HG02943 (cell line): ENCODE results near the gene BCAS3.

ENCODE experiments used
- ATAC-seq: cut with Tn5 transposase; IDR thresholded peaks from one replicate; pipeline ENCODE4 v1.9.1; 2021; ENCODE audit warnings: mild to moderate bottlenecking, low read depth, moderate library complexity; ENCODE audit not compliant: unreplicated experiment

Gene BCAS3

GRCh38 chr17:61363601-61364462 is 686.2 kb downstream of the BCAS3 start:
- ATAC-seq: no peak

GRCh38 chr17:61364463-61364846 is 686.8 kb downstream of the BCAS3 start:
- ATAC-seq: no peak

- no peak for ATAC-seq
Measured at GRCh38 chr17:61366076-61366714, 688.5 kb downstream of the BCAS3 start.

GRCh38 chr17:61366715-61367413 is 689.2 kb downstream of the BCAS3 start:
- ATAC-seq: no peak

- ATAC-seq: no peak
Measured at GRCh38 chr17:61368049-61368831, 690.6 kb downstream of the BCAS3 start.

DNA sequence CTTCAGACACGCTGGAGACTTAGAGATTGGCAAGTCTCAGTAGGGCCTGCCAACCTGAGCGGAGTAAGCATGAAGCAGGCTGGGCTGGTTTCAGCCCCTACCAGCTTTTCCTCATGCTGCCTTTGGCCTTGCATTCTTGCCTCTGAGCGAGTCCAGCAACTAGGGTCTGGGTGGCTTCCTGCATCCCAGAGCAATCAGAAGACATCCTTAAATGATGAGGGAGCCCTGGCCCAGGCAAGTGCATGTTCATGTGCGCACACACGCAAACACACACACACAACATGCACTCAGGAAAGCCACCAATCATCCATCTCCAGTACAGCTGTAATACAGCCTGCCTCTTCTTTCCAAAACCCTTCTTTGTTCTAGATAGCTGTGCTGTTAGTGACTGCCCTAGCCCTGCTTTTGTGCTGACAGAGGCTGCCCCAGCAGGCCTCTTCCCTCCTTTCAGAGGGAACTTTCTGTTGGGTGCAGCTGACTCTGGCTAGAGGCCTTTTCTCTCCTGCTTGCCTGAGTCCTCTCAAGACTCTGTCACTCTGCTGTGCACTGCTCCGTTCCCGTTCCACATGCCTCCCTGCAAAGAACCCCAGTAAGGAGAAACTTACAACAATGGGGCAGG is 691.3 kb downstream of the BCAS3 start:
- ATAC-seq: no peak

DNA sequence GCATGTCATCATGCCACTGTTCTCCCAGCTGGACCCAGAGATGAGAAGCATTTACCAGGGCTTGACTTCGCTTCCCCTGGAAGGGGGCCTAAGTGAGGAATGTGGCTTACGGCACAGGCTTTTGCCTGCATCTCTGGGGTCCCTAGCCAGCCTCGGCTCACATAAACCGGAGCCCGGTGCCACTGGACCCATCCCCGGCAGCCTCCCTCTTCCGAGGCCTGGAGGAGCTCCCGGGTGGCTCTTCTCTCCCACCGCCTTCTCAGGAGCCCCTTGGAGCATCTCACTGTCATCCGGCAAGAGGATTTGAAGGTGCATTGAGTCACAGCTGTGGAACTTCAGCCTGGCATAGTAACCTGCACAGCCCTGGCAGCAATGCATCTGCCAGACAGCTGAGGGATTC is 692.1 kb downstream of the BCAS3 start:
- ATAC-seq: no peak

GRCh38 chr17:61371179-61371578 is 693.5 kb downstream of the BCAS3 start:
- no peak for ATAC-seq

DNA sequence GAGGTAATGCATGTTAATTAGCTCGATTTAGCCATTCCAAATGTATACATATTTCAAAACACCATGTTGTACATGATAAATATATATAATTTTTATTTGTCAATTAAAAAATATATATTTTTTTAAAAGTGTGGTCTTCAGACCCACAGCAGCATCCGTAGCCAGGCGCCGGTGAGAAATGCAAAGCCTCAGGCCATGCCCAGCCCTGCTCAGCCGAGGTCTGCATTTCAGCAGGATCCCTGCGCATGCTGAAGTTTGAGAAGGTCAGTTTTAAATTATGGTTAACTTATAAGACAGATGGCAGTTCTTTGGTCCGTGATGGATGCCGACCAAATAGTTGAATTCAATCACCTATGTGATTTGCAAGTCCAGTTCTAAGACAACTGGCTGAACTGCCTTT is 694.0 kb downstream of the BCAS3 start:
- no peak for ATAC-seq

DNA sequence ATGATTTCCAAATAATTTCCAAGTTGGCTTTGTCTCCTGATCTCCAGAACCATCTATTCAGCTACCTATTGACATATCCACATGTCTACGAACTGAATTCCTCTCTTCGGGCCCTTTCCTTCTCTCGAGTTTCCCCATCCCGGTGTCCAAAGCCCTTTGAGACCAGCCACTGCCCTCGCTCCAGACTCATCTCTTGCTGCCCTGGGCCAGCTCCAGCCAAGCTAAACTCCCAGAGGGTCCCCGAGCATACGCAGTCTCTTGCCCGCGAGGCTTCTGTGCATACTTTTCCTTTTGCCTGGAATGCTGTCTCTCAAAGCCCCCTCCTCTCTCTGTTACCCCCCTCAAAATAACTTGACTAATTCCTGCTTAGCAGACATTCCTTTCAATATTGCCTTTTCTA is 694.8 kb downstream of the BCAS3 start:
- no peak for ATAC-seq

- ATAC-seq: no peak
Measured at GRCh38 chr17:61376931-61377838, 699.5 kb downstream of the BCAS3 start.

GRCh38 chr17:61378658-61379456 is 701.2 kb downstream of the BCAS3 start:
- no peak for ATAC-seq

GRCh38 chr17:61379457-61380216 is 702.0 kb downstream of the BCAS3 start:
- no peak for ATAC-seq

DNA sequence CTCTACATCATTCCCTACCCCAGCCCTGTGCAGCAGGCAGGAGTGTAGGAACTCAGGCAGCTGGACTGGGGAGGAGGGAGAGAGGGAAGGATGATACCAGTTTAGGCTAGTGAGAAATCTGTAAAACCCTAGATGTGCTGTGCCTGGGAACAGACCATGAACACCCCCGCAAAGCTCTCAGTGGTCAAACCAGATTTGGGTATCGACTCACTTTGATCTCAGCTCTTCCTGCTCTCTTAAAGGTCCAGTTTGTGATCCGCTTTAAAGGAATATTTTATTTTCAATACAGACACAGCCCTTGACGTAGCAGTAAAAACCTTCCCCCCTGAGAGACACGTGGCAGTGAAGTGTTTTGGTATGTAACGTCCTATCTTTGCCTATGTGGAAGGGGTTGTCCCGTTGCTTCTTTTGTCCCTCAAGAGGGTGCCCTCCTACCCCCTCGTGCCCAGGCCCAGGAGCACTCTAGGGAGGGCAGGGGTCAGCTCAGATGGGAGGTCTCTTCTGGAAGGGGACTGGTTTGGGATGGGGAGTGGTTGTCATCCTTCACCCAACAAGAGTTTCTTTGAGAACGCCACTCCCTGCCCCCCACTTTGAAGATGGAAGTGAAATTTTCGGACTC is 702.7 kb downstream of the BCAS3 start:
- no peak for ATAC-seq

- no peak for ATAC-seq
Measured at GRCh38 chr17:61380836-61381525, 703.3 kb downstream of the BCAS3 start.

DNA sequence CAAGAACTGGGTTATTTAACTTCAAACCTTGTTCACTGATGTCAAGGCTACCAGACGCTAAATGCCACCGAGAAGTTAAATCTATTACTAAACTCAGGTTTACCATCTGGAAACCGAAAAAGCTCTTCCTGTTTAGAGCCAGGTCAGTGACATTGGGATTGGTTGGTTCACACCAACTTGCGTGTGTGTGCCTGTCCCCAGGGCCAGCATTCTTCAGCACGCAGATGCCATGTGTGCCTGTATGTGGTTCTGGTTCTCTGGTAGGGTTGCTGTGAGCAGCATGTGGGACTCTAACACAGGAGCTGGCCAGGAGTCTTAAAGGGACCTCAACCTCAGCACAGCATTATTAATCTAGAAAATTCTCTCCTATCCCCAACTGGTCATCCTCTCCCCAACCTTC is 703.9 kb downstream of the BCAS3 start:
- no peak for ATAC-seq
